ENCODE data around the gene G3BP1.
"Not testable (repeated sequence)": the region's sequence is repeated elsewhere in the genome, so short reads cannot be mapped to it uniquely, and the experiment has no call there.

Gene G3BP1

GRCh38 chr5:151793358-151793757 is 21.6 kb downstream of the G3BP1 start:
- no peak for DNase-seq

DNA sequence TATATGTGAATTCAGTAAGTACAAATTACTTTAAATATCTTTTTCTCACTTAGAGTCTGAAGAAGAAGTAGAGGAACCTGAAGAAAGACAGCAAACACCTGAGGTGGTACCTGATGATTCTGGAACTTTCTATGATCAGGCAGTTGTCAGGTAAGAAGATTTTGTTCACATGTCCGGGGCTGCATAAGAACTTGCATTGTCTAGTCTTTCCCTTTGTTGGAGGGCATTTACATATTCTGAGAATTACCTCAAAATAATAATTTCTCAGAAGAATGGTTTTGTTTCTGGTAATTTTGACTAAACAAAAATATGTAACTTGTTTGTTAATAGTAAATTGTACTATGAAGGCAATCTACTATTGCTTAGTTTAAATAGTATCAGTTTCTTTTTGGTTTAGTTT is 23.7 kb downstream of the G3BP1 start:
- DNase-seq: no peak

DNA sequence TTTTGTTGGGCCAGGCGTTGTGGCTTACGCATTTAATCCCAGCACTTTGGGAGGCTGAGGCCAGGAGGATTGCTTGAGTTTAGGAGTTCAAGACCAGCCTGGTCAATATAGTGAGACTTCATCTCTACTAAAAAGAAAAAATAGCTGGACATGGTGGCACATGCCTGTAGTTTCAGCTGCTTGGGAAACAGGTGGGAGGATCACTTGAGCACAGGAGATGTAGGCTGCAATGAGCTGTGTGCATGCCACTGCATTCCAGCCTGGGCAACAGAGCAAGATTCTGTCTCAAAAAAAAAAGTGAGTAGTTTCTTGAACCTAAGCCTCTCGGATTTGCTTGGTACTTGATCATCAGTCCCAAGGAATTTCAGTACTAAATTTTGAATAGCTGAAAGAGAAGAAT is 26.9 kb downstream of the G3BP1 start:
- no peak for DNase-seq

DNA sequence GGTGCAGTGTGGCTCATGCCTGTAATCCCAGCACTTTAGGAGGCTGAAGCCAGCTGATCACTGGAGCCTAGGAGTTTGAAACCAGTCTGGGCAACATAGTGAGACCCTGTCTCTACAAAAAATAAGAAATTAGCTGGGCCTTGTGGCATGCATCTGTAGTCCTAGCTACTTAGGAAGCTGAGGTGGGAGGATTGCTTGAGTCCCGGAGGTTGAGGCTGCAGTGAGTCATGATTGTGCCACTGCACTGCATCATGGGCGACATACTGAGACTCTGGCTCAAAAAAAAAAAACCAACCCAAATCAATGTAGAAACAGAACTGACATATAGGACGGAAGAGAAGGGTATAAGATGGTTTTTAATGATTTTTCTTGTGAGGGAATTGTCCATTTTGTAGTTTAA is 27.7 kb downstream of the G3BP1 start:
- DNase-seq: no peak

DNA sequence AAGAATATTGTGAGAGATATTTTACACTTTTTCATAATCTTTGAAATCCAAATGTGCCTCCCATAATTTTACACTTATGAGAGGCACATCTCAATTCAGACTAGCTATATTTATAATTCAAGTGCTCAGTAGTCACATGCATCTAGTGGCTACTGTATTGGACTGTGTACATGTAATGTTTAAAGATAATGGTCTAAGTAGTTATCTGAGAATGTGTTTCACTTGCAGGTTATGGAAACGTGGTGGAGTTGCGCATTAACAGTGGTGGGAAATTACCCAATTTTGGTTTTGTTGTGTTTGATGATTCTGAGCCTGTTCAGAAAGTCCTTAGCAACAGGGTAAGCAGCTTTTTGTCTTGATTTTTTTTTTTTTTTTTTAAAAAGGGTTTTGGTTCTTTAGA is 28.8 kb downstream of the G3BP1 start:
- DNase-seq: no peak

DNA sequence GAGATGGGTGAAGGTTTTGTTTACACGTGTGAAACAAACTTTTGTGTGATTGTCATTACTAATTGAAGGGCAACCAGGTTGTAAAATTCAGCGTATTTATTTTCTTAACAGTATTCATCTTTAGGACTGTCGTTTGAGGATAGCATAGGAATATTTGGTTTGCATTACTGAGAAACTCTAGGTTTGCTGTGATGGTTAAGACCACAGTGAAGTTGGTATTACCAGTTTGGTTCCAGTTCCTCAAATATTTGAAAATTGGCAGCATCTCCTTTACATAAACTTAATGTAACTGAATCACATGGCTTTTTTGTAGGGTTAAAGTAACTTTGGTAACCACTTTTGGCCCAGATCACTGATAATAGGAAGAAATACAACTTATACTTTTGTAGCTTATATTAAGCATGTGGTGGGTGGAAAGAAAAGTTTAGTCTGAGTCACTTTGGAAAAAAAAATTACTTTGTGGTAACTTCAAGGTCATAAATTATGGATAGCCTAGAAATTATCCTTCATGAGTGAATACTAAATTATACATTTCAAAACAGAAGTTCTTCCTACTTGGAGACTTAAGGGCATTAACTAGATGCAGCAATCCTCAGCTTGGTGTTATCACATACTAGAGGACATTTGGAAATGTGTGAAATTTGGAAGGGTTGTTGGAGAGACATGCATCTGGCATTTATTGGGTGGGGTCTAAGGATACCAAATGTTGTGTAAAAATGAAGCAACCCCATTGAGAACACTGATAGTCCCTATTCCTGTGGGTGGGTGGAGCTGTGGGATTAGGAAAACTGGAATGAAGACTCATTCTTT is 33.9 kb downstream of the G3BP1 start:
- no peak for DNase-seq

GRCh38 chr5:151808451-151809169 is 36.9 kb downstream of the G3BP1 start:
- no peak for DNase-seq

DNA sequence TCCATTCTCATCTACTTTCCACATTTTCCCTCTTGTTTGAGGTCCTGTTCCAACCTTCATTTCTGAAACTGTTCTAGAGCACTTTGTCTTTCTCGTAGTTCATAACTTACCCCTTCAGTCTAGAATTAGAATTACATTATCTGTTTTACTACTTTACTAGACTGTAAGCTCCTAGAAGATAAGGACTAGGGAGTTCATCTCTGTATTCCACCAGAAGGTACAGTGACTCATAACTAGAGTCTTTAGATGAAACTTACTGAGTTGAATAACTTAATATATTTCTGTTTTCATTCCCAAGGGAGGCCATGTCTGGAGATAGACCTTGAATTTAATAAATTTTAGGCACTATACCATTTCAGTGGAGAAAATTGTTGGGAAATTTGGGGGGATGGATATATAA is 38.7 kb downstream of the G3BP1 start:
- no peak for DNase-seq

DNA sequence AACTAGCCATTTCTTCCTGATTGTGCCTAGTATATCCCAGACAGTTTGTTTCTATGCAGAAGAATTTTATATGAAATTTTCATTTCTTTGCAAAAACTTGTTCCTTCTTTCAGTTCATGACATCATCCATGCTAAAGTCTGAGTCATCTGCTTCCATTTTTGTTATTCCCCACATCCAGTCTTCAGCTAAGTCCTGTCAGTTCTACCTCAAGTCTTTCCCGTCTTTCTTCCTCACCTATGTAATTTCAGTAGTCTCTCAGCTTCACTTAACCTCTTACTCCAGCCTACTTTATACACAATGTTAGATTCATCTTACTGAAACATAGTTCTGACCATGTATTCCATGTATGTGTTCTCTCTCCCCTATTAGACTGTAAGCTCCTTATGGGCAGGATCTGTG is 39.1 kb downstream of the G3BP1 start:
- no peak for DNase-seq

DNA sequence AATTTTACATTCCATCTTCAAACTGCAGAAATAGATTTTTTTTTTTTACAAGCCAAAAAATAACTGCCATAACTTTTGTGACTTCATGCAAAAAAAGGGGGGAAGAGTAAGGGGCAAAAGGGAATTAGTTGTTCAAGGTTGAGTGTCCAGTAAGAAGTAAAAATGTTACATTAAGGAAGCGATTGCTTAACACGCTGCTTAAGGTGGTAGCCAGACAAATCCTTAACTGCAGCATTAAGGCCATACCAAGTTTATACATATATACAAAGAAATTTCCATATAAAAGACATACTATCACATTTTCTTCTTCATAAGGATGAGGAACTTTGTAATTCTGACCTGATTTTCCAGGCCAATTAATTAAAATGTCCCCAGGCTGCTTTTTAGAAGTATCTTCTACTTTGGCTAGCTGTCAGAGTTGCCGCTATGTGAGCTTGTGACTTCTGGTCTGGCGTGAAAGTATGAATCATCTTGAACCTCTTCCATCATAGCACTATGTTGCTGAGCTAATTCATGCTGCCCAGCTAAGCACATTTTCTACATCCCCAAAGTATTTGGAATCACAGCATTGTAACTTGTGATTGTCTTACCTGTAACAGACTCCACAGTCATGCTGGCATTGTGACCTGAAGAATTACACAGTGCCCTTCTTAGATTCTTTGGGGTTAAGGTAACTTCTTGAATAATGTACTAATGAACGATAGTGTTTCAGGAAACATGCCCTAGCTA is 40.0 kb downstream of the G3BP1 start:
- DNase-seq: peak in 1 of 56 donors; percentile 1

GRCh38 chr5:151812757-151813309 is 41.1 kb downstream of the G3BP1 start:
- no peak for DNase-seq

DNA sequence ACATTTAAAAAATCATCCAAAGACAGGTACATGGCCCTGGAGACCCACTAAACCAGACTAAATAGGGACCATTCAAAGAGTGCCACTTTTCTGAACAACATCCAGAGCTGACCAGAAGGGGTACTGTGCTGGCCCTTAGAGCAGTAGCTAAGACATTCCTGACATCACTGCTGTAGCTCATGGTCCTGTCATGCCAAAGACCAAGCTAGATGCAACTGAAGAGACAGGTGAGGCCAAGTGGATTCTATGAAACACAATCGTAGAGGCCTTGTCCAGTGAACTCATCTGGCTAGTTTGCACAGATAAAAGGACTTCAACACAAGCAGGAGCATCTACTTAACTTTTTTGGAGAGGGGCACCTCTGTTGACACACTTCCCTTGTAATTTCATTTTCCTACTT is 43.3 kb downstream of the G3BP1 start:
- no peak for DNase-seq

GRCh38 chr5:151819830-151820229 is 48.1 kb downstream of the G3BP1 start:
- DNase-seq: no peak

DNA sequence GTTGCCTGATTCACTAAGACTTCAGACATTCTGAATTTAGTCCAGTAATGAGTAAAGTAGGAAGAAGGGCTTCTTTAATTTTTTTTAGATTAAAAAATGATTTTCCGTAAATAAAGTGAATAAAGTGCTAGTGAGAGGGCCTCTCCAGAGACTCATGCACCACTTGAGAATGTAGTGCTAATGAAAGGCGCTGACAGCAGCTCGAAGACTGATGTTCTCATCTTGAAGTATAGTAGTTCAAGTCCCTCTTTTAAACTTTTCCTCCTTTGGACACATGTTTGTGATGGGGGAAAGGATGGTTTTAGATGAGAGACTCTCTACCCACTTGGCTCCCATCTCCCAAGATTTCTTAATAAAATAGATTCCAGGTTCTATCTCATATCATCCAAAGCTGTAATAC is 48.5 kb downstream of the G3BP1 start:
- DNase-seq: no peak

DNA sequence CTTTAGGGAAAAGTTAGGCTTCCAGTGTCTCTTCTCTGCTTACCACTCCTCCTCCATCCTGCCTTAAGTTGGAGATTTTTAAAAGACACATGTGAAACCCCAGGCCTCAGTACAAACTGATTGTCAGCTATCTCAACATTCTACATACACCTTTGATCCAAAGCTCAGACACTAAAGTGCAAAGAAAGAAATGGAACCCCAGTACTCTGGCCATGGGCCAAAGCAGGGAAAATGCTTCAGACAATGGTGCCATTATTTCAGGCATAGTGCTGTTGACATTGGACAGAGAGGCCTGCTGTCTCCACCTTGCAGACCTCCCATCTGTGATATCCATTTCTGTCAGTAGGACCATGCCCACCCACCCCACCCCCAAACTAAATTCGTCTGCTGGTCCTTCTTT is 49.1 kb downstream of the G3BP1 start:
- peak in 9 of 56 donors; percentile 1 to 21 (median 3) for DNase-seq

- no peak for DNase-seq
Measured at GRCh38 chr5:151822141-151822540, 50.4 kb downstream of the G3BP1 start.

DNA sequence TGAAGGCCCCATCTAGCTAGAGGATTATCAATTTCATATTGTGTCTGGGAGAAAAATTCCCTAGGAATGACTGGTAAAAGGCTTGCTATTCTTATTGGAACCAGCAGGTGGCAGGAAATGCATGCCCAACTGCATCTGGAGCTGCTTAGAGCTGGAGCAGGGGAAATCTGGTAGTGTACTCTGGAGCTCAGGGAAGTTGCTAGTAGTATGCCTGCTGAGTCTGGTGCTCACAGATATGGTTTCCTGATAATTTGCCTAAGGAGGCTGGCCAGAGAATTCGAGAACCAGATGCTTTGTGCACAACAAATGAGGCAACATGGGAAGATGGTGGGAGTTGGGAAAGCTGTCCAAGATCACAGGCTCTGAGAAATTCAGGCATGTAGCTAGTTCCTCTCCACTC is 53.7 kb downstream of the G3BP1 start:
- DNase-seq: peak in 51 of 56 donors; percentile 1 to 78 (median 30)

DNA sequence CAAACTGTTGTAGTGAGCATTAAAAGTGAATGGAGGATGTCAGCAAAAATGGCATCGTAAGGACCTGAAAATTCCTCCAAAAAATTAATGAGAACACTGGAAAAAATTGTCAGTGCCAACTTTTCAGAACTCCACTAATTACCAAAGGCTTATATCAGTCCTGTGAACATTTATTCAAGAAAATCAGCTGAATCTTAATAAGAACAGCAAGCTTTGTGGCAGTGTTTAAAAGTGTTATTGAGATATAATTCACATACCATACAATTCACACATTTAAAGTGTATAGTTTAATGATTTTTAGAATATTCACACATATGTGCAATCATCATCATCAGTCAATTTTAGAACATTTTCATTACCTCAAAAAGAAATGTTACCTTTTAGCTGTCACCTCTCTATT is 57.6 kb downstream of the G3BP1 start:
- DNase-seq: no peak

GRCh38 chr5:151832843-151833242 is 61.1 kb downstream of the G3BP1 start:
- DNase-seq: not testable (repeated sequence)

- no peak for DNase-seq
Measured at GRCh38 chr5:151846765-151847164, 75.0 kb downstream of the G3BP1 start.

DNA sequence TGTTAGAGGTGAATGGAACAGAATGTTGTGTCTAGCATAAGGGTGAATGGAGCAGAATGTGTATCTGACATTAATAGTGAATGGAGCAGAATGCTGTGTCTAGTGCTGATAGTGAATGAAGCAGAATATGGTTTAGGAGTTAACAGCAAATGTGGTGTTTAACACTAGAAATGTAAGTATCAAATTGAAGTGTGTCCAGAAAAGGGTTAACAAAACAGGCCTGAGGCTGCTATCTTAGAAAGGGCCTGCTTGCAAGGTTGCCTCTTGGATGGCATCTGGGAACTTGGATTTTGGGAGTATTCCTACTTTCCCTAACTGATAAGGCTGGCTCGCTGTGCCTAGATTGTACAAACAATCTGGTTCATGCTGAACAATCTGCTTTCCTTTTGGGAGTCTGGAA is 76.1 kb downstream of the G3BP1 start:
- DNase-seq: no peak

DNA sequence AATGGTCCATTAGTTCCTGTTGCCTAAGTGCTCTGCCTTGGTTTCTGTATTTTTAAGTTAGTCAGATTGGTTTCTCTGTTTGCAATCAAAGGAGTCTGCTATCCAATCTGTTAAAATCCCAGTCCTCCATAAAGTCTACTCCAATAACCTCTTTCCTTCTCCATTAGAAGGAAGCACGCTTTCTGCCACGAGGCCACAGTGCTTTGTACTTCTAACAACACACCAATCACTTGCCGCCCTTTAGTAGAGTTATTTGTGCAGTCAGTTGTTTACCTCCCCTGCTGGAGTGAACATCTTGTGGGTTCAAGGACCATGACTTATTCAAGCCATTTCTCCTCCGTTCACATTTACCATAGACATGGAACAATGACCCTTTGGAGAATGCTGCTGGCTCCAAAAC is 83.9 kb downstream of the G3BP1 start:
- no peak for DNase-seq

Data from amygdala (tissue), 56 donors.